ENCODE data around the gene SFTPB.
"Not testable (repeated sequence)": the region's sequence is repeated elsewhere in the genome, so short reads cannot be mapped to it uniquely, and the experiment has no call there.

SFTPB gene

GRCh38 chr2:85680707-85681371, 12.8 kb upstream of the SFTPB start:
- no peak for DNase-seq (ENCODE audit: low read depth, low spot score)

DNA sequence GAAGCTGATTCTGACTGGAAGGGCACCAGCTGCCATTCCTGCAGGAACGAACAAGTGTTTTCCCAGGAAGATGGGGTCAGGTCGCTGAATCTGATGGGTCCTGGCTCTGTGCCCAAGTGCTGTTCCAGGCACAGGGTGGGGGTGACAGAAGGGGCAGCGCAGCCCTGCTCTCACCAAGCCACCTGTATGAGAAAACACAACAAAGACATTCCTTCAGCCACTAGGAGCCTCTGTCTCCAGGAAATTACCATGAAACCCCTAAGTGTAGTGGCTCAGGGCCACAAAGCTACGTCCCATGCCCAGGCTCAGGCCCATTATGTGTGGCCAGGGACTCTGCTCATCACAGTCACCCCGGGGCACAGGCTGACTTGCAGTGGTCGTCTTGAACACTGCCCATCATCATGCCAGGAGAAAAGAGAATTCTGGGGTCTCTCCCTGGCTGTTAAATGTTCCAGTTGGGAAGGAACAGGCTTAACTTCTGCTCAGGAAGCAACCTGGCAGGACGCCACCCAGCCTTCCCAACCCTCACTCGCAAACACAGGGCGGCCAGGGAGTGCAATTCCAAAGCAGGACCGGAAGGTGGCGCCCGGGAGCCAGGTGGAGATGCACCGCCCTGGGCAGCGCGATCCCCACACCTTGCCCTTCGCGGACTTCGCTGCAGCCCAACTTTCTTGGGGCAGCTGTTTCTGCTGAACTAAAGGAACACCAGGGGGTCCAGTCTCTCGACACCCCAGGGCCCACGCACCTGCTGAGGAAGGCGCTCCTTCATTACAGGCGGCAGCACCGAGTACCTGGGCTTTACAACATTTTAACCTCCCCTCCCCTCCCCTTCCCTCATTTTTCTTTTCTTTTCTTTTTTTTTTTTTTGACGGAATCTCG, 11.0 kb upstream of the SFTPB start:
- no peak overlapping the region for H3K4me3 ChIP-seq (ENCODE audit: low read length)
- peak; percentile 21 for DNase-seq (ENCODE audit: low read depth, low spot score)

More at GRCh38 chr2:85680707-85681371, 12.8 kb upstream of the SFTPB start:
- H3K4me3 ChIP-seq (ENCODE audit: low read length): no peak overlapping the region

- no peak for DNase-seq (ENCODE audit: low read depth, low spot score)
- no peak overlapping the region for H3K4me3 ChIP-seq (ENCODE audit: low read length)
Observed at GRCh38 chr2:85678377-85678776, 10.4 kb upstream of the SFTPB start.

- DNase-seq (ENCODE audit: low read depth, low spot score): no peak
- no peak overlapping the region for H3K4me3 ChIP-seq (ENCODE audit: low read length)
Observed at GRCh38 chr2:85675866-85676548, 8.0 kb upstream of the SFTPB start.

DNA sequence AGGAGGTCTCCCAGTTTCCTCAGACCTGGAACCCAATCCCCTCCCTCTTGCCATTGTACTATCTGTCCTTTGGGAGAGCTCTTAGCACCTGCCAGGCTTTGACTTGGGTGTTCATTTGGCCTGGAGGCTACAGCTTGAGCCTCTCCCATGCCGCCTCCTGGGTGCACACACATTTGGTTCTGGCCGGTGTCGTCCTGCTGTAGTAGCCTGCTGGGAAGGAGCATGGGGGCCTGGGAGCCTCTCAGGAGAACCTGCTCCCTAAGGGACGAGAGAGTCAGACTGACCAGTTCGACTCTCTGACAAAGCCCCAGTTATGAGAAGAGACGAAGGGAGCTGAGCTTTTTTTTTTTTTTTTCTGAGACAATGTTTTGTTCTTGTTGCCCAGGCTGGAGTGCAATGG, 7.4 kb upstream of the SFTPB start:
- H3K4me3 ChIP-seq (ENCODE audit: low read length): no peak overlapping the region
- no peak for DNase-seq (ENCODE audit: low read depth, low spot score)

GRCh38 chr2:85674417-85674816, 6.4 kb upstream of the SFTPB start:
- no peak for DNase-seq (ENCODE audit: low read depth, low spot score)
- no peak overlapping the region for H3K4me3 ChIP-seq (ENCODE audit: low read length)

GRCh38 chr2:85673716-85674375, 5.8 kb upstream of the SFTPB start:
- no peak for DNase-seq (ENCODE audit: low read depth, low spot score)
- H3K4me3 ChIP-seq (ENCODE audit: low read length): no peak overlapping the region

GRCh38 chr2:85672456-85672855, 4.5 kb upstream of the SFTPB start:
- H3K4me3 ChIP-seq (ENCODE audit: low read length): no peak overlapping the region

GRCh38 chr2:85670416-85670815, 2.4 kb upstream of the SFTPB start:
- not testable (repeated sequence) for DNase-seq (ENCODE audit: low read depth, low spot score); H3K4me3 ChIP-seq (ENCODE audit: low read length)

More at GRCh38 chr2:85672456-85672855, 4.5 kb upstream of the SFTPB start:
- DNase-seq (ENCODE audit: low read depth, low spot score): no peak

GRCh38 chr2:85669549-85669948, 1.6 kb upstream of the SFTPB start:
- no peak for DNase-seq (ENCODE audit: low read depth, low spot score)
- H3K4me3 ChIP-seq (ENCODE audit: low read length): no peak overlapping the region

GRCh38 chr2:85668857-85669142, 801 bp upstream of the SFTPB start:
- DNase-seq (ENCODE audit: low read depth, low spot score): no peak
- no peak overlapping the region for H3K4me3 ChIP-seq (ENCODE audit: low read length)

GRCh38 chr2:85667561-85668008, 414 bp downstream of the SFTPB start:
- DNase-seq (ENCODE audit: low read depth, low spot score): no peak
- H3K4me3 ChIP-seq (ENCODE audit: low read length): no peak overlapping the region

DNA sequence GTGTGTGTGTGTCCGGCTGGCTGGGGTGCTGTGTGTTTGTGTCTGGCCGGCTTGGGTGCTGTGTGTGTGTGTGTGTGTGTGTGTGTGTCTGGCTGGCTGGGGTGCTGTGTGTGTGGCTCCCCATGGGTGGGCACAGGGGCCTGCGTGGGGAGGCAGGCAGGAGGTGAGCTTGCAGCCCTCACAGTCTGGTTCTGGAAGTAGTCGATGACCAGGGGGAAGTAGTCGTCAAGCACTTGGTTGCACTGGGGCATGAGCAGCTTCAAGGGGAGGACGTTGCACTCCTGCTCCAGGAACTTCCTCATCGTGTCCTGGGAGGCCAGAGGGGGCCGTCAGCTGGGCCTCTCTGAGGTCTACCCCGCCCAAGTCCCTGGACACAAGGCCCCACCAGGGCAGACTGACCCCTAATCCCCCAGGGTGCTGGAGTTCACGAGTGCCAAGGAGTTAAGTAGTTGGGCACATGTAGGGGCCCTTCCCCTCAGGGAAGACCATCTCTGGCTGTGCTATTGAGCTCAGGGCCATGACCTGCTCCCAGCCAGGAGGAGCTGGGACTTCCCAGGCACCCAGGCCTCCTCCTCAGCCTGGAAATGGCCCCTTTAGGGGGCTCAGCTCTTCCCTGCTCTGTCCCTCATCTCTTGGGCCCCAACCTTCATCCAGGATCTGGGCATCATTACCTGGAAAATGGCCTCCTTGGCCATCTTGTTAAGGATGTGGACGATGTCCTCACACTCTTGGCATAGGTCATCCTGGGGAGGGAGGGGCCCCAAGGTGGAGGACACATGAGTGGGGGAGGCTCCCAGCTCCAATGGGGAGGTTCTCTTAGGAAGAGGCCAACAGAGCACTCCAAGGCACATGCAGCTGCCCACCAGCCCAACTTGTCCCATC, 1.3 kb downstream of the SFTPB start:
- no peak for DNase-seq (ENCODE audit: low read depth, low spot score)
- no peak overlapping the region for H3K4me3 ChIP-seq (ENCODE audit: low read length)

- no peak overlapping the region for H3K4me3 ChIP-seq (ENCODE audit: low read length)
Observed at GRCh38 chr2:85666016-85666415, 2.0 kb downstream of the SFTPB start.

DNA sequence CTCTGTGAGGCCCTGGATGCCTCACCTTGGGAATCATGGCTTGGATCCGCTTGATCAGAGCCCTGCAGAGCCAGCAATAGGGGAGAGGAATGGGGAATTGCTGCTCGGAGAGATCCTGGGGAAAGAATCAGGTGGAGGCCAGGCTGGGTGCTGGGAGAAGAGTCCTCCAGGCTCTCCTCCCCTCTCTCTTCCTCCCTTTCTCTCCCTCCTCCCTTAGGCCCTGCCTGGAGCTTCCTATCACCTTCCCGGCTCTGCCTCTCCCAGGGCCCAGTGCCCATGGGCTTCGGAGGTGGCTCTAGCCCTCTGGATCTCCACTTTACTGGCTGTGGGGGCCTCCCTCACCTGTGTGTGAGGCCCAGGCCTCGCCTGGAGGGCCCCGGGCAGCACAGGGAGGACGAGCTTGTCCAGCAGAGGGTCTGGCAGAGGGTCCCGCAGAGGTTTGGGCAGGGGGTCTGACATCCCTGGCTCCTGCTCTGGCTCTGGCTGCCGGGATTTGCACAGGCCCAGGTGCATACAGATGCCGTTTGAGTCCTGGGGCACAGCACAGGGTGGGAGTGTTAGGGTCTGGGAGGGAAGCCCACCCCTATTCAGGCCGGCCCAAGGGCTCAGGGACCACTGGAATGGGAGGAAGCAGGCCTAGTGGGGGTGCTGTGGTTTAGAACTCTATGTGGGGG, 2.6 kb downstream of the SFTPB start:
- no peak for DNase-seq (ENCODE audit: low read depth, low spot score)
- H3K4me3 ChIP-seq (ENCODE audit: low read length): no peak overlapping the region

More at GRCh38 chr2:85666016-85666415, 2.0 kb downstream of the SFTPB start:
- no peak for DNase-seq (ENCODE audit: low read depth, low spot score)

DNA sequence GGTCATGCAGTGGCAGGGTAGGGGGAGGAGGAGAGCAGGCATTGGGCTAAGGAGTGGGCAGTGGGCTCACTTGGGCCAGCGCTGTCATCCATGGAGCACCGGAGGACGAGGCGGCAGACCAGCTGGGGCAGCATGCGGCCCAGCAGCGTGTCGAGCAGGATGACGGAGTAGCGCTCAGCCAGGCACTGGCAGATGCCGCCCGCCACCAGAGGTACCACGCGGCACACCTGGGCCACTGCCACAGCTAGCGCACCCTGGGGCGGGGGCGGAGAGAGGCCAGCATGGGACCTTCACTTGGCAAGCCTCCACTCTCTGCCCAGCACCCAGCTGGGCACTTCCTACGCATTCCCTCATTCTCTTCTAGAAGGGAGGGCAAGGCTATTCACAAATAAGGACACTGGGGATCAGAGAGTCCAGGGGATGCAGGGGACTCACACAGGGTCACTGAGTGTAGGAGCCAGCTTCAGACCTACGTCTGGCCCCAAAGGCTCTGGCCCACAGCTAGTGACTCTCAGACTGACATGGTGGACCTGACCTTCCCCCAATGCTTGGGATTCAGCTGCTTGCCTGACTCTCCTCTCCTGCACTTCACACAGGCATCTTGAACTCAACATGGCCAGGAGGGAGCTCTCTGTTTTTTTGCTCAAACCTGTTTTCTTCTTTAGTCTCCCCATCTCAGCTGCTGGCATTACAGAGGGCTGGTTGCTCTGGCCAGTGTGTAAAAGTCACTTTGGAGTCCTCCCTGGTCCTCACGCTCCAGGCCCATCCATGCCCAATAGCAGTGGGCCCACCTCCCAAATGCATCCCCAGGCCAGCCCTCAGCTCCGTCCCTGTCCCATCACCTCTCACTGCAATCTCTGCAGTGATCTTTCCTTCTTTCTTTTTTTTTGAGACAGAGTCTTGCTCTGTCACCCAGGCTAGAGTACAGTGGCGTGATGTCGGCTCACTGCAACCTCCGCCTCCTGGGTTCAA, 4.1 kb downstream of the SFTPB start:
- no peak for DNase-seq (ENCODE audit: low read depth, low spot score)
- H3K4me3 ChIP-seq (ENCODE audit: low read length): no peak overlapping the region

Measured in Jurkat, Clone E6-1 (cell line).